Sigmoid colon (tissue), 4 donors: Measurements from ENCODE around the gene CIDEA.
"Not testable (repeated sequence)": the region's sequence is repeated elsewhere in the genome, so short reads cannot be mapped to it uniquely, and the experiment has no call there.

Source experiments
- POLR2A ChIP-seq, 2 donors: fragments of 450-650 bp; IDR thresholded peaks; one replicate each; pipeline ENCODE4 v1.6.1; 2016; ENCODE audit warnings: antibody characterized with exemption in 2 of 2, mild to moderate bottlenecking in 2 of 2, moderate library complexity in 2 of 2
- POLR2AphosphoS5 ChIP-seq, 4 donors: sonication (generic); formaldehyde crosslinking; IDR thresholded peaks; one replicate each; pipeline ENCODE4 v1.6.1; 2017; ENCODE audit warnings: antibody characterized with exemption in 4 of 4
- TF ChIP-seq, protein P1 (sequence below), 4 experiments: fragments of 450-650 bp in 3 of 4; fragments of 200-600 bp in 1 of 4; IDR thresholded peaks; one replicate each; pipeline ENCODE4 v1.5.1; 2016 to 2019; ENCODE audit warnings: antibody characterized with exemption in 4 of 4, mild to moderate bottlenecking in 3 of 4, moderate library complexity in 2 of 4

DNA sequence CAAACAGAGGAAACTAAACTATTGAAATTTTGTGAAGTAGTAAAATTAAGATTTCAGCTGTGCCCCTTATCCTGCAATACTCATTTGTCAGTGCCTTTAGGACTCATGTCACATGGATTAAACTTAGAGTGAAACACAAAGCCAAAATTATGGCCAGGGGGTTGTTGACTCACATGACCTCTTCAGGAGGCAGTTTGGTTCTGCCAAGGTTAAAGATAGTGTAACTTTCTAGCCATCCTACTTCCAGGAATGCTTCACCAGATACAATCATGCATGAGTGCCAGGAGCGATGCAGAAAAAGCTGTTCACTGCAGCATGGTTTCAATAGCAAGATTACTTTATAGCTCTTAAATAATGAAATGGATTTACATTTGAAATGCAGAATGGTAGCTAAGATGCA is 41.9 kb upstream of the CIDEA start:
- not testable (repeated sequence) for TF ChIP-seq POLR2A, POLR2AphosphoS5 (IDR thresholded peaks at IDR 0.05)
- TF ChIP-seq, protein P1, sequence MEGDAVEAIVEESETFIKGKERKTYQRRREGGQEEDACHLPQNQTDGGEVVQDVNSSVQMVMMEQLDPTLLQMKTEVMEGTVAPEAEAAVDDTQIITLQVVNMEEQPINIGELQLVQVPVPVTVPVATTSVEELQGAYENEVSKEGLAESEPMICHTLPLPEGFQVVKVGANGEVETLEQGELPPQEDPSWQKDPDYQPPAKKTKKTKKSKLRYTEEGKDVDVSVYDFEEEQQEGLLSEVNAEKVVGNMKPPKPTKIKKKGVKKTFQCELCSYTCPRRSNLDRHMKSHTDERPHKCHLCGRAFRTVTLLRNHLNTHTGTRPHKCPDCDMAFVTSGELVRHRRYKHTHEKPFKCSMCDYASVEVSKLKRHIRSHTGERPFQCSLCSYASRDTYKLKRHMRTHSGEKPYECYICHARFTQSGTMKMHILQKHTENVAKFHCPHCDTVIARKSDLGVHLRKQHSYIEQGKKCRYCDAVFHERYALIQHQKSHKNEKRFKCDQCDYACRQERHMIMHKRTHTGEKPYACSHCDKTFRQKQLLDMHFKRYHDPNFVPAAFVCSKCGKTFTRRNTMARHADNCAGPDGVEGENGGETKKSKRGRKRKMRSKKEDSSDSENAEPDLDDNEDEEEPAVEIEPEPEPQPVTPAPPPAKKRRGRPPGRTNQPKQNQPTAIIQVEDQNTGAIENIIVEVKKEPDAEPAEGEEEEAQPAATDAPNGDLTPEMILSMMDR (IDR thresholded peaks at IDR 0.05), result not testable (repeated sequence)
